Activated T-cell treated with anti-CD3 and anti-CD28 coated beads, Interleukin-2, amount 50 U/mL, for 4 hours (primary cell): Measurements from ENCODE around the gene ADRA1B. TPM values are rescaled to one million over a fixed set of nuclear protein-coding genes. Genes with fewer than 3 reads are reported as not detected.

Source experiments
- ATAC-seq, 2 donors: fragments of 200-7000 bp; cut with Tn5 transposase; one replicate each; pipeline ENCODE4 v1.10.0; 2021
- DNase-seq: peaks from one replicate; pipeline ENCODE4 v3.0.0-alpha.2; 2020
- H3K27me3 Mint-ChIP-seq: one replicate; pipeline ENCODE4 v1.8.0; 2021; ENCODE audit warnings: low read depth, mixed read lengths
- H3K36me3 Mint-ChIP-seq: one replicate; pipeline ENCODE4 v1.8.0; 2022; ENCODE audit warnings: mixed read lengths; ENCODE audit not compliant: insufficient read depth
- H3K4me1 Mint-ChIP-seq: one replicate; pipeline ENCODE4 v1.8.0; 2021; ENCODE audit warnings: low read depth, mixed read lengths
- H3K4me3 Mint-ChIP-seq: one replicate; pipeline ENCODE4 v1.8.0; 2021; ENCODE audit warnings: mild to moderate bottlenecking, moderate library complexity, mixed read lengths
- H3K9me3 Mint-ChIP-seq: one replicate; pipeline ENCODE4 v1.8.0; 2021; ENCODE audit warnings: mixed read lengths
- total RNA-seq, 3 donors: library from RNA; stranded (reverse); gene quantifications; one replicate each; pipeline ENCODE4 v1.2.1, GENCODE V29; 2021

Gene ADRA1B
- total RNA-seq, 3 donors from 2014 or later, result 0.43 to 0.71 (median 0.49) TPM

- ATAC-seq, result no peak
- H3K27me3 Mint-ChIP-seq, result peaks cover 32% of the 10 kb centered on the region
Measured at GRCh38 chr5:159928122-159928909, 12.0 kb downstream of the ADRA1B start.

GRCh38 chr5:159929176-159929575 is 12.9 kb downstream of the ADRA1B start:
- no peaks in the 10 kb centered on the region for H3K36me3 Mint-ChIP-seq
- no peak overlapping the region for H3K4me3 Mint-ChIP-seq
- H3K9me3 Mint-ChIP-seq, result no peaks in the 10 kb centered on the region
- peaks cover 36% of the 10 kb centered on the region for H3K27me3 Mint-ChIP-seq
- ATAC-seq (no peak), DNase-seq (no peak)
- peaks cover 5% of the 10 kb centered on the region for H3K4me1 Mint-ChIP-seq

More at GRCh38 chr5:159928122-159928909, 12.0 kb downstream of the ADRA1B start:
- no peak for DNase-seq
- H3K4me3 Mint-ChIP-seq, result no peak overlapping the region
- no peaks in the 10 kb centered on the region for H3K36me3 Mint-ChIP-seq
- peaks cover 2% of the 10 kb centered on the region for H3K4me1 Mint-ChIP-seq
- H3K9me3 Mint-ChIP-seq, result no peaks in the 10 kb centered on the region

- Mint-ChIP-seq H3K9me3 (no peaks in the 10 kb centered on the region), H3K4me3 (no peak overlapping the region)
- no peak for DNase-seq
Measured at GRCh38 chr5:159933531-159934485, 17.5 kb downstream of the ADRA1B start.

GRCh38 chr5:159935946-159936345 is 19.7 kb downstream of the ADRA1B start:
- DNase-seq (no peak), ATAC-seq (no peak)
- Mint-ChIP-seq H3K27me3 (peaks cover 30% of the 10 kb centered on the region), H3K36me3 (no peaks in the 10 kb centered on the region), H3K4me3 (no peak overlapping the region), H3K9me3 (no peaks in the 10 kb centered on the region), H3K4me1 (peaks cover 5% of the 10 kb centered on the region)

More at GRCh38 chr5:159933531-159934485, 17.5 kb downstream of the ADRA1B start:
- Mint-ChIP-seq H3K27me3 (peaks cover 22% of the 10 kb centered on the region), H3K4me1 (peaks cover 5% of the 10 kb centered on the region), H3K36me3 (no peaks in the 10 kb centered on the region)
- no peak for ATAC-seq

- peaks cover 31% of the 10 kb centered on the region for H3K27me3 Mint-ChIP-seq
- DNase-seq, result no peak
- no peak overlapping the region for H3K4me3 Mint-ChIP-seq
- ATAC-seq, result no peak
- peaks cover 5% of the 10 kb centered on the region for H3K4me1 Mint-ChIP-seq
- no peaks in the 10 kb centered on the region for H3K36me3 Mint-ChIP-seq
- H3K9me3 Mint-ChIP-seq, result no peaks in the 10 kb centered on the region
Measured at GRCh38 chr5:159936686-159937329, 20.5 kb downstream of the ADRA1B start.

- DNase-seq, result no peak
- ATAC-seq, result no peak
- no peaks in the 10 kb centered on the region for H3K36me3 Mint-ChIP-seq
- H3K27me3 Mint-ChIP-seq, result peaks cover 30% of the 10 kb centered on the region
- no peaks in the 10 kb centered on the region for H3K9me3 Mint-ChIP-seq
- H3K4me1 Mint-ChIP-seq, result peaks cover 5% of the 10 kb centered on the region
- H3K4me3 Mint-ChIP-seq, result no peak overlapping the region
Measured at GRCh38 chr5:159937580-159937979, 21.3 kb downstream of the ADRA1B start.

GRCh38 chr5:159943326-159943725 is 27.0 kb downstream of the ADRA1B start:
- Mint-ChIP-seq H3K27me3 (peaks cover 24% of the 10 kb centered on the region), H3K36me3 (no peaks in the 10 kb centered on the region), H3K4me3 (no peak overlapping the region), H3K9me3 (no peaks in the 10 kb centered on the region), H3K4me1 (no peaks in the 10 kb centered on the region)
- DNase-seq, result no peak
- no peak for ATAC-seq

- DNase-seq (no peak), ATAC-seq (no peak)
- Mint-ChIP-seq H3K27me3 (peaks cover 26% of the 10 kb centered on the region), H3K9me3 (no peaks in the 10 kb centered on the region), H3K36me3 (no peaks in the 10 kb centered on the region), H3K4me1 (no peaks in the 10 kb centered on the region), H3K4me3 (no peak overlapping the region)
Measured at GRCh38 chr5:159944056-159944600, 27.8 kb downstream of the ADRA1B start.

GRCh38 chr5:159945359-159945758 is 29.1 kb downstream of the ADRA1B start:
- Mint-ChIP-seq H3K4me3 (no peak overlapping the region), H3K9me3 (no peaks in the 10 kb centered on the region), H3K4me1 (no peaks in the 10 kb centered on the region), H3K27me3 (peaks cover 32% of the 10 kb centered on the region), H3K36me3 (no peaks in the 10 kb centered on the region)
- no peak for DNase-seq
- no peak for ATAC-seq

- Mint-ChIP-seq H3K4me3 (no peak overlapping the region), H3K9me3 (no peaks in the 10 kb centered on the region), H3K4me1 (no peaks in the 10 kb centered on the region), H3K36me3 (no peaks in the 10 kb centered on the region), H3K27me3 (peaks cover 31% of the 10 kb centered on the region)
- ATAC-seq, result no peak
- DNase-seq, result no peak
Measured at GRCh38 chr5:159947708-159948358, 31.6 kb downstream of the ADRA1B start.

- ATAC-seq, result no peak
- Mint-ChIP-seq H3K4me1 (no peaks in the 10 kb centered on the region), H3K27me3 (peaks cover 26% of the 10 kb centered on the region), H3K9me3 (no peaks in the 10 kb centered on the region), H3K4me3 (no peak overlapping the region), H3K36me3 (no peaks in the 10 kb centered on the region)
- DNase-seq, result no peak
Measured at GRCh38 chr5:159951387-159951786, 35.1 kb downstream of the ADRA1B start.

- DNase-seq, result no peak
- Mint-ChIP-seq H3K9me3 (no peaks in the 10 kb centered on the region), H3K27me3 (peaks cover 26% of the 10 kb centered on the region), H3K4me3 (no peak overlapping the region), H3K4me1 (no peaks in the 10 kb centered on the region), H3K36me3 (no peaks in the 10 kb centered on the region)
- no peak for ATAC-seq
Measured at GRCh38 chr5:159951834-159952233, 35.6 kb downstream of the ADRA1B start.

GRCh38 chr5:159953609-159954008 is 37.3 kb downstream of the ADRA1B start:
- no peak overlapping the region for H3K4me3 Mint-ChIP-seq

More at GRCh38 chr5:159953609-159954008, 37.3 kb downstream of the ADRA1B start:
- H3K4me1 Mint-ChIP-seq, result no peaks in the 10 kb centered on the region
- DNase-seq (no peak), ATAC-seq (no peak)
- H3K27me3 Mint-ChIP-seq, result peaks cover 29% of the 10 kb centered on the region
- no peaks in the 10 kb centered on the region for H3K36me3 Mint-ChIP-seq
- H3K9me3 Mint-ChIP-seq, result no peaks in the 10 kb centered on the region
